Mesothelial cell of epicardium (in vitro differentiated cells): ENCODE data around the gene GRM2. TPM values are rescaled to one million over a fixed set of nuclear protein-coding genes. Genes with fewer than 3 reads are reported as not detected.

Experiments used
- DNase-seq, 2 experiments: peaks; one replicate each; pipeline ENCODE4 v3.0.0; 2021; ENCODE audit warnings: low spot score in 2 of 2; ENCODE audit not compliant: unreplicated experiment in 2 of 2
- H3K27ac Mint-ChIP-seq: 2 replicates; pipeline ENCODE4 v1.8.0; 2021; ENCODE audit warnings: mixed read lengths
- H3K27me3 Mint-ChIP-seq: 2 replicates; pipeline ENCODE4 v1.8.0; 2021; ENCODE audit warnings: low read depth, mixed read lengths
- H3K36me3 Mint-ChIP-seq: 2 replicates; pipeline ENCODE4 v1.8.0; 2021; ENCODE audit warnings: mixed read lengths
- H3K4me1 Mint-ChIP-seq: 2 replicates; pipeline ENCODE4 v1.8.0; 2021; ENCODE audit warnings: mixed read lengths
- H3K4me3 Mint-ChIP-seq: 2 replicates; pipeline ENCODE4 v1.8.0; 2021; ENCODE audit warnings: mild to moderate bottlenecking, moderate library complexity, mixed read lengths
- H3K9me3 Mint-ChIP-seq: 2 replicates; pipeline ENCODE4 v1.8.0; 2021; ENCODE audit warnings: mixed read lengths
- total RNA-seq: library from RNA; stranded (reverse); gene quantifications from 3 replicates; pipeline ENCODE4 v1.2.1, GENCODE V29; 2021
- TF ChIP-seq, protein P1 (sequence below): fragments of 200-600 bp; sonication (generic); IDR thresholded peaks from one replicate; pipeline ENCODE4 v1.5.0; 2021; ENCODE audit warnings: antibody characterized with exemption; ENCODE audit not compliant: unreplicated experiment

GRM2 gene
- total RNA-seq, 1 donor from 2014 or later, result 0.98 TPM

DNA sequence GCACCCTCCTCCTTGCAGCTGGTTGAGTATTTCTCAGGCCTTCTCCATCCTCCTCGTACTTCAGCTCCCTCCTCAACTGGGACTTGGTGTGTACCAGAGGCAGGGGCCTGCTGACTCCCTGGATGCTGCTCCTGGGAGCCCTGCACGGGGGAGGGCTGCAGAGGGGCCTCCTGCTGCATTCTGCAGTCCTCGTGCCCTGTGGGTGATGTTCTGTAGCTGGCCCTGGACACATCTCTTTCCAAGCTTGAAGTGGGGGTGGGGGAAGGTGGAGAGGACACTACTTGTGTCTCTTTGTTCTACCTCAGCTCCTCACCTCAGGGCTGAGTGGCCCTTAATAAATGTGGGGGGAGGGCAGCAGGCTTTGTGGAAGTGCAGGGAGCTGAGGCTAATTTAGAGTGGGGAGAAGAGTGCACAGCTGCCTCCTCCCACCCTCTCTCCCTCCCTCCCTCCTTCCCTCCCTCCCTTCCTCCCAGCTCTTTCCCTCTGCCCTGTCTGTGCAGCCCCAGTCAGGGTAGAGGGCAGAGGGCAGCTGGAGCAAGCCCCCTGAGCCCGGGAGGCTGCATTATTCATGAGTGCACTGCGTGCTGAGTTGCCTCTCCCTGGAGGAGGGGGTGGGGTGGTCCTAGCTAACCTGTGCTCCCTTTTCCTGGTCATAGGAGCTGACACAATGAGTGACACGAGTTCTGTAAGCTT, 3.7 kb upstream of the GRM2 start:
- TF ChIP-seq, protein P1, sequence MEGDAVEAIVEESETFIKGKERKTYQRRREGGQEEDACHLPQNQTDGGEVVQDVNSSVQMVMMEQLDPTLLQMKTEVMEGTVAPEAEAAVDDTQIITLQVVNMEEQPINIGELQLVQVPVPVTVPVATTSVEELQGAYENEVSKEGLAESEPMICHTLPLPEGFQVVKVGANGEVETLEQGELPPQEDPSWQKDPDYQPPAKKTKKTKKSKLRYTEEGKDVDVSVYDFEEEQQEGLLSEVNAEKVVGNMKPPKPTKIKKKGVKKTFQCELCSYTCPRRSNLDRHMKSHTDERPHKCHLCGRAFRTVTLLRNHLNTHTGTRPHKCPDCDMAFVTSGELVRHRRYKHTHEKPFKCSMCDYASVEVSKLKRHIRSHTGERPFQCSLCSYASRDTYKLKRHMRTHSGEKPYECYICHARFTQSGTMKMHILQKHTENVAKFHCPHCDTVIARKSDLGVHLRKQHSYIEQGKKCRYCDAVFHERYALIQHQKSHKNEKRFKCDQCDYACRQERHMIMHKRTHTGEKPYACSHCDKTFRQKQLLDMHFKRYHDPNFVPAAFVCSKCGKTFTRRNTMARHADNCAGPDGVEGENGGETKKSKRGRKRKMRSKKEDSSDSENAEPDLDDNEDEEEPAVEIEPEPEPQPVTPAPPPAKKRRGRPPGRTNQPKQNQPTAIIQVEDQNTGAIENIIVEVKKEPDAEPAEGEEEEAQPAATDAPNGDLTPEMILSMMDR, result no peak
- Mint-ChIP-seq H3K27ac (no peak overlapping the region), H3K27me3 (peaks cover 14% of the 10 kb centered on the region), H3K4me1 (peaks cover 7% of the 10 kb centered on the region), H3K36me3 (peaks cover 5% of the 10 kb centered on the region), H3K9me3 (no peaks in the 10 kb centered on the region), H3K4me3 (no peak overlapping the region)
- DNase-seq, result no peak

DNA sequence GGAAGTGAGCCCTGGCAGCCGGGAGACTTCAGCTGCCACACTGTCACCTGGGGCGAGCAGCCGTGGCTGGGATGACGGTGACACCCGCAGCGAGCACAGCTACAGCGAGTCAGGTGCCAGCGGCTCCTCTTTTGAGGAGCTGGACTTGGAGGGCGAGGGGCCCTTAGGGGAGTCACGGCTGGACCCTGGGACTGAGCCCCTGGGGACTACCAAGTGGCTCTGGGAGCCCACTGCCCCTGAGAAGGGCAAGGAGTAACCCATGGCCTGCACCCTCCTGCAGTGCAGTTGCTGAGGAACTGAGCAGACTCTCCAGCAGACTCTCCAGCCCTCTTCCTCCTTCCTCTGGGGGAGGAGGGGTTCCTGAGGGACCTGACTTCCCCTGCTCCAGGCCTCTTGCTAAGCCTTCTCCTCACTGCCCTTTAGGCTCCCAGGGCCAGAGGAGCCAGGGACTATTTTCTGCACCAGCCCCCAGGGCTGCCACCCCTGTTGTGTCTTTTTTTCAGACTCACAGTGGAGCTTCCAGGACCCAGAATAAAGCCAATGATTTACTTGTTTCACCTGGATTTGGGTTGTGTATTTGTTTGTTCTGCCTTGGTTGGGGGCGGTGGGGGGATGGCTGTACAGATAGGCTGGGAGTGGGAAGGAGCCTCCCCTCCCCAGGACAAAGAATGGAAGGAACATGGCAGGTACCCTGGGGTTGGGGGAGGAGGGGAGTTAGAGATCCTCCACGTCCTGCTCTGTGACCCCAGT, 2.9 kb upstream of the GRM2 start:
- no peak for DNase-seq
- H3K27me3 Mint-ChIP-seq, result peaks cover 21% of the 10 kb centered on the region
- TF ChIP-seq, protein P1, result no peak
- no peaks in the 10 kb centered on the region for H3K9me3 Mint-ChIP-seq
- peaks cover 7% of the 10 kb centered on the region for H3K4me1 Mint-ChIP-seq
- H3K27ac Mint-ChIP-seq, result no peak overlapping the region
- peaks cover 5% of the 10 kb centered on the region for H3K36me3 Mint-ChIP-seq
- H3K4me3 Mint-ChIP-seq, result no peak overlapping the region

DNA sequence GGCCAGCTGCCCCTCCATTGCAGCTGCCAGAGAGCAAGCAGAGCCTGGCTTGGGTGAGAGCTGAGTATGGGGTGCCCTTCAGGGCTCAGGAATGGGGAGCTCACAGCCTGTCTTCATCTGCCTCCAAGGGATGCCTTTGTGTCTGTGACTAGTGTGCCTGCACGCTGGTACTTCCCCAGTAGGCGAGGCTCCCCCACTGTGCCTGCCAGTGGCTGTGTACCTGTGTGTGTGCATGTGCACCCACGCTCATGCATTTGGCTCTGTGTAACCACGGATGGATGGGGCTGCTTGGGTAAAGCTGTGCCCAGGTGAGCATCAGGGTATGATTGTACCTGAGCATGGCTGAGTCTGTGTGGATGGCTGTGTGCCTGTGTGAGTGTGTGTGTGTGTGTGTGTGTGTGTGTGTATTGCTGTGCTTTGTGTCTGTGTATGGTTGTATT, 2.3 kb upstream of the GRM2 start:
- no peak for DNase-seq
- H3K4me1 Mint-ChIP-seq, result peaks cover 7% of the 10 kb centered on the region
- H3K9me3 Mint-ChIP-seq, result no peaks in the 10 kb centered on the region
- no peak overlapping the region for H3K4me3 Mint-ChIP-seq
- H3K36me3 Mint-ChIP-seq, result peaks cover 2% of the 10 kb centered on the region
- TF ChIP-seq, protein P1, result no peak
- no peak overlapping the region for H3K27ac Mint-ChIP-seq
- peaks cover 26% of the 10 kb centered on the region for H3K27me3 Mint-ChIP-seq

DNA sequence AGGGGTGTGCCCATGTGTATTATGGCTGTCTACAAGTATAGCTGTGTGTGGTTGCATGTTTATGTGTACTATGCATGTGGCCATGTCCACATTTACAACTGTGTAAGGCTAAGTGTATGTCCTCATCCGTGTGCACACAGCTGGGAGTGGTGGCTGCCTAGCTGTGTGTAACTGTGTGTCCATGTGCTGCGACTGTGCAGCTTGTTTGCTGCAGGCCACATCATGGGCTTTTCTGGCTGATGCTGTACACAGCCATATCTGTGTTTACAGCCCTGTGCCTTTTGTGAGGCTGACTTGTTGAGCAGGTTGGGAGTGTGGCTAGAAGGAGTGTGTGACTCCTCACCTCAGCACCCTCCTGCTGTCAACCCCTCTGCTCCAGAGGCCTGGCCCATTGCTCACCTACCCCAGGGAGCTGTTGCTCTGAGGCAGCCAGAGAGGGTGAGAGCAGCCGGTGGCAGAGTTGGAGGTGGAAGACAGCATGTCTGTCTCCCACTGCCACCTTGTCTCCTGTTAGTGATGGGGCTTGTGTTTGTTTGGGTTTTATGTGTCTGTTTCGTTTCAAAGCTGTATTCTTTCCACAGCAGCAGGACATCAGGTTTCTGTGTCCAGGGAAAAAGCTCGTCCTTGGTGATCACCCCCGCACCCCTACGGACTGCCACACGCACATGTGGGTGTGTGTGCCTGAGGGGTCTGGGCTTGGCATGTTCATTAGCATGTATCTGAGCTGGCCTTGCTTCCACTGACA, 1.4 kb upstream of the GRM2 start:
- Mint-ChIP-seq H3K4me3 (no peak overlapping the region), H3K27ac (no peak overlapping the region)
- peak in 1 of 2 experiments; percentile 9 for DNase-seq

DNA sequence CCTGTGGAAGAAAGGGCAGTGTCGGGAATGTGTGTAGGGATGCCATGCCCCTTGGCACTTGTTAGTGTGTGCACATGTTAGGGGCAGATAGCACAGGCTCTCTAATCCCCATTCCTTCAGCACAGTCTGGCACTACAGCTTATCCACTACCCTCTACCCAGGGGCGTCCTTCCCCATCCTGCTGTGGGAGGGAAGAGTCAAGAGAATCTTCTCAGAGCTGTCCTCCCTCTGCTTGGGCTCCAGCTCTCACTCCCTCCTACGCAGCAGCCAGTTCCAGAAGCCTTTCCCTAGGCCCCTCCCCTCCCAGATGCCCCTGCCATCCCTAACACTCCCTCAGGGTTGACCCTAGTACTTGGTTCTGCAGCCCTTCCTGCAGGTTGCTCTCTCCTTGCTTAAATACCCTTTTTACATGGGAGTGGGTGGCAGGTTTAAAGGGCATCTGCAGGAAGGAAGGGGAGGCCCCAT, 815 bp upstream of the GRM2 start:
- no peak for DNase-seq
- no peak overlapping the region for H3K4me3 Mint-ChIP-seq
- TF ChIP-seq, protein P1, result no peak
- H3K9me3 Mint-ChIP-seq, result no peaks in the 10 kb centered on the region
- no peaks in the 10 kb centered on the region for H3K36me3 Mint-ChIP-seq
- H3K27me3 Mint-ChIP-seq, result peaks cover 31% of the 10 kb centered on the region
- H3K4me1 Mint-ChIP-seq, result peaks cover 7% of the 10 kb centered on the region
- H3K27ac Mint-ChIP-seq, result no peak overlapping the region

More for the DNA sequence above, 1.4 kb upstream of the GRM2 start:
- H3K36me3 Mint-ChIP-seq, result no peaks in the 10 kb centered on the region
- H3K9me3 Mint-ChIP-seq, result no peaks in the 10 kb centered on the region
- peaks cover 7% of the 10 kb centered on the region for H3K4me1 Mint-ChIP-seq
- TF ChIP-seq, protein P1, result no peak
- peaks cover 31% of the 10 kb centered on the region for H3K27me3 Mint-ChIP-seq
